GM21515 (cell line): ENCODE data around the gene SORCS2.

Experiments used
- ATAC-seq: cut with Tn5 transposase; IDR thresholded peaks from one replicate; pipeline ENCODE4 v1.9.1; 2021; ENCODE audit not compliant: unreplicated experiment

The SORCS2 gene

DNA sequence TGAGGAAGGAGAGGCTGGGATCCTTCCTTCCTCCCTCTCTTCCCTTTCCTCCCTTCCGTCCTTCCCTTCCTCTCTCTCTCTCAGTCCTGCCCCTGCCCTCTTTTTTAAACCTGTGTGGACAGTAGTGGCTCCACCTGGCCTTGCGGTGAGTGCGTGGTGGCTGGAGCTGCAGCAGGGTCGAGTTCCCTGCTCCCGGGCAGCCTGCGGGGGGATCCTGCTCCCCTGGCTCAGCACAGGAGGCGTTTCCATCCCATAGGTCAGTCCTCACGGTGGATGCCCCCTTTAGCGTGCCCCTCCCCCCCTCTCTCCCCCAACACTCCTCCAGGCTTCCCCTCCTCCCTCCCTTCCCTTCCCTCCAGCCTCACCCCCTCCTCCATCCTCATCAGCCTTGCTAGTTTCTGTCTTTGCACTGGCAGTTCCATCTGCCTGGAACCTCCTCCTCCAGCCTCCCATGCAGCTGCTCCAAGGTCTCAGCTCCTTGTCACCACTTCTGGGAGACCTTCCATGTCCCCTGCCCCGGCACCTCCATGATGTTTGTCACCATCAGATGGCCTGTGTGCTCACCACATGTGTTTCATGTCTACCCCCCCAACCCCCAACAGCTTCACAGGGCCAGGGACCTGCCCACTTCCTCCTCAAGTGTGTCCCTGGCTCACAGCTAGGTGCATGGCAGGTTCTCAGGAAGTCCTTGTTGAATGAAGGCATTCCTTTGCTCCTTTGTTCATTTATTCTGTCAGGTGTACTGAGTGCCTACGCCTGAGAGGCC, 174.0 kb downstream of the SORCS2 start:
- no peak for ATAC-seq

DNA sequence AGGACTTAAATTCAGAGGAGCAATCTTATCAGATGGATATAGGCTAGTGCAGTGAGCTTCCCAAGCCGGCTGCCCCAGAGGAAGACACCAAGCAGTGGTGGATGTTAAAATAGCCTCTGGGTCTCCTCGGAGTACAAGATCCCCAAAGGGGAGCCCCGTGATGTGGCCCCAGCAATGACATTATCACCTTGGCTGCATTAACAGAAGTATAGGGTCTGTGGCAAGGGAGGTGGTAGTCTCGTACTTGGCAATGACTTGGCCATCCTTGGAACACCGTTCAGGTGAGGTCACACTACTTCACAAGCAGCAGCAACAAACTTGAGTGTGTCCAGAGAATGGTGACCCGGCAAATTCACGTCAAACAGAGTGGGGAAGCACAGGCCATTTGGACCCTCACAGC, 174.6 kb downstream of the SORCS2 start:
- no peak for ATAC-seq

DNA sequence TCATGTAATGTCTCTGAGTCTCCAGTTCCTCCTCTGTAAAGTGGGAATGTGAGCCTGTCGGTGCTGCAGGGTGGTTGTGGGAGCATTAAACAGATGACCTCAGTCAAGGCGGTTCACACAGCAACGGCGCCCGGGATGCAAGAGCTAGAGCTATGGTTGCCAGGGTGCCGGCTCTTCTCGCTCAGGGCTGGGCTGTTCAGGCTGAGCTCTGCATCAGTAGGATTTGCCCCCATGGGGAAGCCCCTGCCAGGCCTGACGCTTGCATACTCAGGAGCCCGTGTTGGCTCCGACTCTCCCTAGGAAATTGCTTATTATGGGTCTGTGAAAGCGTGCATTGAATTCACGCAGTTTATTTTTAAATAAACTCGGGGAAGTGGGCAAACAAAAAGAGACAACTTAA, 175.1 kb downstream of the SORCS2 start:
- no peak for ATAC-seq

DNA sequence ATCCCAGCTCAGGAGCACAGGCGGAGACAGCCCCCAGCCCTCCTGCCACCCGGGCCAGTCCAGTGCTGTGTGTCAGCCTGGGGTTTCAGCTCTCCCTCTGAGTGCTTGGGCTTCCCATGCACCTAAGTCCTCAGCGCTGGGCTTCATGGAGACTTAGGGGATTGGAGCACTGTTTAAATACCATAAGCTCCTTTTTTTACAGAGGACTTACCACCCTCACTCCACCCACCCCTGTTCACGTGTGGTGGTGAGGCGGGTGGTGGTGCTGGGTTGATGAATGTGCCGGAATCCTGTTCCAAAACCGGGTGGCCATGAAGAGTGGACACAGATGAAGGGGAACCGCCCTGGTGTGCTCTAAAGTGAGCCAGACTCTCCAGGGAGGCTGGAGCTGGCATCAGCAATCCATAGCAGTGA, 175.5 kb downstream of the SORCS2 start:
- no peak for ATAC-seq

GRCh38 chr4:7368296-7368695, 176.0 kb downstream of the SORCS2 start:
- ATAC-seq = no peak

- no peak for ATAC-seq
These were observed 177.2 kb downstream of the SORCS2 start for GRCh38 chr4:7369511-7369910.

DNA sequence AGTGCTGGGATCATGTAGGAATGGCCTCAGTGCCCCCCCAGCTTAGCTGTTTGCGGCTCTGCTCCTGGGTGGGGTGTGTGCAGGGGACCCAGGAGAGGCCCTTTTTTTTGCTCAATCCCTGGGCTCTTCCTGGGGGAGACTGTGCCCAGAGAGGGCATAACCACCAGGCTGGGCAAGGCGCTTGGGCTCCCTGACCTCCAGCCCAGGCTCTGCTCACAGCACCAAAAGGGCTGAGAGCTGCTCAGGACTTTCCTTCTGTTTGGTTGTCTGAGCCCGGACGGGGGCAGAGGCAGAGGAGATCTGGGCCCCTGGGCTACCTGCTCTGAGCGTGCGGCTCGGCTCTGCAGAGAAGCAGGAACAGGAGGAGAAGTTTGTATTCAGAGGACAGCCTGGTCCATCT, 177.7 kb downstream of the SORCS2 start:
- ATAC-seq = no peak

- no peak for ATAC-seq
These were observed 179.0 kb downstream of the SORCS2 start for GRCh38 chr4:7371210-7371941.

GRCh38 chr4:7372673-7373072, 180.3 kb downstream of the SORCS2 start:
- no peak for ATAC-seq

- ATAC-seq = no peak
These were observed 182.2 kb downstream of the SORCS2 start for GRCh38 chr4:7374571-7374970.

GRCh38 chr4:7375427-7375826, 183.1 kb downstream of the SORCS2 start:
- ATAC-seq = no peak

DNA sequence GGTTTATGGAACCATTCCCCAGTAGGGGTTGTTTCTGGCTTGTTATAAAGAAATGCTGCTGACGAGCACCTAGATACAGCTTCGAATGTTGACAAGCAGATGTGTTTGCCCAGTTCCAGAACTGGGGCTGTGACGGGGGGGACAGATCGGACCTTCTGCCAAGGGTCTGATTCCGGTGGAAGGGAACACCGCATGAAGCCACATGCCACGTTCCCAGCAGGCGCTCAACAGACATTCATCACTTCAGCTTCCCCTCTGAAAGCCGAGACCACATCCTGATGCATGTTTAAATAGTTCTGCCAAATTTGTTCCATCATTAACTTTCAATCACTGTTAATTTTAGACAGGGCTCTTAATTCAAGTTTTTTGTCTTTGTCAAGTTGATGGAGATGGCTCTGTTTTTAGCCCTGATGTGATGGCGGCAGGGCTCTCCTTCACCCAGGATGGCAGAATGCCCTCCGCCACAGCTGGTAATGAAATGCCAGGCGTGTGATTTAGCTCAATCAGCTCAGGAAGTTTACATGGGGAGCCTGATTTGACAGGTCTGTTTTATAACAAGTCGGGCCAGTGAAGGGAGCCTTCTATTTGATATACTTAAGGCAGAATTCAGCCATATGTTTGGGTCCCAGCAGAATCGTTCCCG, 185.0 kb downstream of the SORCS2 start:
- ATAC-seq = no peak

- ATAC-seq = no peak
These were observed 186.8 kb downstream of the SORCS2 start for GRCh38 chr4:7379186-7379585.

- no peak for ATAC-seq
These were observed 187.4 kb downstream of the SORCS2 start for GRCh38 chr4:7379719-7380118.

- ATAC-seq = no peak
These were observed 189.0 kb downstream of the SORCS2 start for GRCh38 chr4:7381221-7381889.

DNA sequence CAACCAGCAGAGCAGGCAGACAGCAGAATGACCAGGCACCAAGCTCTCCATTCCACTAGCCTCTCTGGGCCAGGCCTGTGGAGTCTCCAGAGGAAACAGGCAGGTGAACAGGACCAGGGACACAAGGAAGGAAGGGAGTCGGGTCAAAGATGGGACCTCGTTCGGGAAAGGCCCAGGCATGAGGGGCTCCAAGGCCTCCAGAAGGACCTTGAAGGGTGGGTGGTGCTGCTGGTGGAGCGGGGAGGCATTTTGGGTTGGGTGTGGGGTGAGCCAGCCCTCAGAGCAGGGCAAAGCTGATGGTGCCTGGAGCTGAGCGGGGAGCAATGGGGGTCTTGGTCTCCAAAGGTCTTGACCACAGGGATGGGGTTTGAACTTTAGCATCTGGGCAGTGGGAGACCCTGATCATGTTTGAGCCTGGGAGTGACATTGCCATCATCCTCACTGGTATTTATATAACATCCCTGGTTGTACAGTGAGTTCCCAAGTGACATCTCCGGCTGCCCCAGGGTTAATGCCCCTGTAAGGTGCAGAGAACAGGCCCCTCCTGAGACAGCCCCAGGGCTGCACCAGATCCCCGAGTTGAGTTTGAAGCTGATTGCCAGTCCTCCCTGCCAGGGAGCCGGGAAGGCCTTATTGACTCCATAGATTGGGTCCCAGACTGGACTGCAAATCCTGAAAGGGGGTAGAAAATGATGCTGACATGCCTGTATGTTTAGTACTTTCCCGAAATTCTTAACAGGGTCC, 189.7 kb downstream of the SORCS2 start:
- ATAC-seq = no peak

DNA sequence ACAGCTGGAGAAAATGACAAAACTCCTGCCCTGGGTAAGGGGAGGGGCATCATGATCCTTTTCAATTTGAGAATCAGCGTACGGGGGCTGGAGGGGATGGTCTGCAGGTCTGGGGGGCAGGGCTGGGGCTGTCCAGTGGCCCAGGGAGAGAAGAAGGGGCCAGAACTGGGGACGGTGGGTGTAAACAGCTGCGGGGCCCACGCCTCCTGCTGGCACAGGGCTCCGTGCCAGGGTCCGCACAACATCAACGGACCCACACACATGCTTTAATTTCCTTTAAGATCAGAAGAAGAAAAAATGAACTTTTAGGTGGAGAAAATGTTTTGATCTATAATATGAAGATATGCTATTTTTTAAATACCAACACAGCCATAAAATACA, 190.3 kb downstream of the SORCS2 start:
- no peak for ATAC-seq

DNA sequence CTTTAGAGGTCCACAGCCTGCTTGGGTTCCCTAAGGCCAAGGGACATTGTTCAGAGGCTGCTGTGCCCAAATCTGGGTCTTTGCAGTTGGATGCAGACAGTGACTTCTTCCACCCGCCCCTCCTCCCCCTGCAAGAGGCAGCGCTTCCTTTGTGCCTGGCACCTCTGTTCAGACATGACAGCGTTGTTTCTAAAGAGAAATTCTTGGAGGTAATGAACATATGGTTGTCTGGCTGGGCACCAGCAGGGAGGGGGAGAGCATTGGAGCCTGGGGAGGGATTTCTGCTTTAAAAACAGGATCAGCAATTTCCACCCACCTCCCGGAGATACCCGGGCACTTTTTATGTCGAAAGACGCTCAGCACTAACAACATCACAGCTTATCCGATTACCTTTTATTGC, 190.9 kb downstream of the SORCS2 start:
- ATAC-seq = no peak

- ATAC-seq = no peak
These were observed 191.9 kb downstream of the SORCS2 start for GRCh38 chr4:7384003-7384928.
